ENCODE data around the gene TRIO. TPM values are rescaled to one million over a fixed set of nuclear protein-coding genes. Genes with fewer than 3 reads are reported as not detected.

The TRIO gene
- total RNA-seq, 1 donor from 2014 or later: 200 TPM

GRCh38 chr5:14490309-14490711 lies 347.2 kb downstream of the TRIO start:
- Mint-ChIP-seq H3K9me3 (ENCODE audit: low read depth) (no peaks in the 10 kb centered on the region), H3K4me3 (ENCODE audit: unreplicated experiment) (no peak overlapping the region), H3K4me1 (ENCODE audit: low read depth) (no peaks in the 10 kb centered on the region), H3K27me3 (ENCODE audit: low read depth) (no peaks in the 10 kb centered on the region), H3K27ac (ENCODE audit: unreplicated experiment) (no peak overlapping the region), H3K36me3 (ENCODE audit: low read depth) (peaks cover 55% of the 10 kb centered on the region)
- no peak for DNase-seq (ENCODE audit: low spot score)
- TF ChIP-seq CTCF (IDR thresholded peaks at IDR 0.05): no peak

- TF ChIP-seq CTCF (IDR thresholded peaks at IDR 0.05): no peak
- no peak for DNase-seq (ENCODE audit: low spot score)
- H3K36me3 Mint-ChIP-seq (ENCODE audit: low read depth): peaks cover 53% of the 10 kb centered on the region
- no peaks in the 10 kb centered on the region for H3K27me3 Mint-ChIP-seq (ENCODE audit: low read depth)
- peak overlapping the region; percentile 2 for H3K27ac Mint-ChIP-seq (ENCODE audit: unreplicated experiment)
- no peaks in the 10 kb centered on the region for H3K4me1 Mint-ChIP-seq (ENCODE audit: low read depth)
- H3K9me3 Mint-ChIP-seq (ENCODE audit: low read depth): no peaks in the 10 kb centered on the region
- no peak overlapping the region for H3K4me3 Mint-ChIP-seq (ENCODE audit: unreplicated experiment)
Observed at GRCh38 chr5:14491015-14491915, 348.1 kb downstream of the TRIO start.

- Mint-ChIP-seq H3K4me1 (ENCODE audit: low read depth) (no peaks in the 10 kb centered on the region), H3K27me3 (ENCODE audit: low read depth) (no peaks in the 10 kb centered on the region), H3K9me3 (ENCODE audit: low read depth) (no peaks in the 10 kb centered on the region), H3K36me3 (ENCODE audit: low read depth) (peaks cover 57% of the 10 kb centered on the region), H3K4me3 (ENCODE audit: unreplicated experiment) (no peak overlapping the region), H3K27ac (ENCODE audit: unreplicated experiment) (peak overlapping the region; percentile 2)
- DNase-seq (ENCODE audit: low spot score): no peak
- no peak for TF ChIP-seq CTCF (IDR thresholded peaks at IDR 0.05)
Observed at GRCh38 chr5:14492331-14492964, 349.3 kb downstream of the TRIO start.

- Mint-ChIP-seq H3K27ac (ENCODE audit: unreplicated experiment) (no peak overlapping the region), H3K4me1 (ENCODE audit: low read depth) (no peaks in the 10 kb centered on the region), H3K9me3 (ENCODE audit: low read depth) (no peaks in the 10 kb centered on the region), H3K27me3 (ENCODE audit: low read depth) (no peaks in the 10 kb centered on the region), H3K4me3 (ENCODE audit: unreplicated experiment) (no peak overlapping the region), H3K36me3 (ENCODE audit: low read depth) (peaks cover 56% of the 10 kb centered on the region)
- TF ChIP-seq CTCF (IDR thresholded peaks at IDR 0.05): no peak
- no peak for DNase-seq (ENCODE audit: low spot score)
Observed at GRCh38 chr5:14495301-14495700, 352.2 kb downstream of the TRIO start.

DNA sequence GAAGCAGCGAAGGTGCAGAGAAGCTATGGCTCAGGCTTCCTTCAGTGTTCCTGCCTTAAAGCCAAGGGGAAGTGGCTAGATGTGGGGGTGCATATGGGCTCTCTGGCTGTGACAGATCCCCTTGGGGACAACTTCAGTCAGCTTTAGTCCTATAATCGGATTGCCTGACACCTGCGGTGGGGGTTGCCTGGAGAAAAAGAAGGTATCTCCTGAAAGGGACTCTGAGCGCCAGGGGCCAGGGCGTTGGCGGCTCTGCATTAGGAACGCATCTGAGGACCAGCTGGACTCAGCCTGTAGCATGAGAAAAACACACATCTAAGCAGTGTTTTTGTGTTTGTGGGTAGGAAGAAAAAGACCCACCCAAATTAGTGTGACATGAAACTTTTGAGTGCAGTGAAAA lies 354.2 kb downstream of the TRIO start:
- Mint-ChIP-seq H3K4me3 (ENCODE audit: unreplicated experiment) (no peak overlapping the region), H3K36me3 (ENCODE audit: low read depth) (peaks cover 50% of the 10 kb centered on the region), H3K27me3 (ENCODE audit: low read depth) (no peaks in the 10 kb centered on the region), H3K9me3 (ENCODE audit: low read depth) (no peaks in the 10 kb centered on the region), H3K27ac (ENCODE audit: unreplicated experiment) (no peak overlapping the region), H3K4me1 (ENCODE audit: low read depth) (no peaks in the 10 kb centered on the region)
- TF ChIP-seq CTCF (IDR thresholded peaks at IDR 0.05): no peak
- peak; percentile 59 for DNase-seq (ENCODE audit: low spot score)

Data from chondrocyte (in vitro differentiated cells).